ENCODE results near the gene DNMT3B. TPM values are rescaled to one million over a fixed set of nuclear protein-coding genes. Genes with fewer than 3 reads are reported as not detected.
A peak's percentile ranks its signal among the peaks of the same experiment; 100 is the strongest.
"Not testable (repeated sequence)": the region's sequence is repeated elsewhere in the genome, so short reads cannot be mapped to it uniquely, and the experiment has no call there.

The DNMT3B gene
- under 1 TPM; 0.16 to 0.85 (median 0.32) TPM for polyA plus RNA-seq

DNA sequence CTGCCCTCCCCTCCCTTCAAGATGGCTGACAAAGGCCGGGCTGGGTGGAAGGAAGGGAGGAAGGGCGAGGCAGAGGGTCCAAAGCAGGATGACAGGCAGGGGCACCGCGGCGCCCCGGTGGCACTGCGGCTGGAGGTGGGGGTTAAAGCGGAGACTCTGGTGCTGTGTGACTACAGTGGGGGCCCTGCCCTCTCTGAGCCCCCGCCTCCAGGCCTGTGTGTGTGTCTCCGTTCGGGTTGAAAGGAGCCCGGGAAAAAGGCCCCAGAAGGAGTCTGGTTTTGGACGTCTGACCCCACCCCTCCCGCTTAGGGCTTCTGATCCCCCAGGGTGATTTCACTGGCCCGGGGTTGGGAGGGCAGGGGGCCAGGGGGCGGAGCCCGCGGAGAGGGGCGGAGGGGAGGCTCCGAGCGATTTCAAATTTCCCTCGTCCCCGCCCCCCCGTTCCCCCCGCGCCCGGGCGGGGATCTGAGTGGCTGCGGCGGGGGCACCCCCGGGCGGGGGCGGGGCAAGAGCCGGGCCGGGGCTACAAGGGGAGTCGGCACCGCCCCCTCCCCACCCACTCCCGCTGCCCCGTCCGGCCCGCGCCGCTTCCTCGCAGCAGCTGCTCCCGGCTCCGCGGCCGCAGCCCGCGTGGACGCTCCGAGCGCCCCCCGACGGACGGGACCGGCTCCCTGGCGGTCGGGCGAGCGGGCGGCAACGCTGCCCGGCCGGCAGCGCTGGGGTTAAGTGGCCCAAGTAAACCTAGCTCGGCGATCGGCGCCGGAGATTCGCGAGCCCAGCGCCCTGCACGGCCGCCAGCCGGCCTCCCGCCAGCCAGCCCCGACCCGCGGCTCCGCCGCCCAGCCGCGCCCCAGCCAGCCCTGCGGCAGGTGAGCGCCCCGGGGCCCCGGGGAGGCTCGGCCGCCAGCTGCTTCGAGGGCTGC, at the start of gene DNMT3B:
Gene DNMT3B, plus strand, starts transcription at position 555 of the 923 bp plus-strand sequence. CDS start 17,939 bp downstream, outside the sequence.
- peak within 1 kb of the TSS; percentile 85 to 90 (median 88) for H3K4me3 Mint-ChIP-seq
- peaks cover 1 to 5% (median 5%) of the 10 kb centered on the region in 3 donors for H3K27me3 Mint-ChIP-seq (ENCODE audit: low read depth in 3 of 3)
- DNase-seq, result peak; percentile 70 to 72 (median 70)
- H3K27ac Mint-ChIP-seq, result peak within 1 kb of the TSS in 5 of 6 donors; percentile 31 to 91 (median 62)
- peaks cover 0 to under 1% (median 0%) of the 10 kb centered on the region in 6 donors for H3K9me3 Mint-ChIP-seq
- no peaks in the 10 kb centered on the region for H3K36me3 Mint-ChIP-seq
- peaks cover 18 to 25% of the 10 kb centered on the region in 2 donors for H3K4me1 Mint-ChIP-seq

DNA sequence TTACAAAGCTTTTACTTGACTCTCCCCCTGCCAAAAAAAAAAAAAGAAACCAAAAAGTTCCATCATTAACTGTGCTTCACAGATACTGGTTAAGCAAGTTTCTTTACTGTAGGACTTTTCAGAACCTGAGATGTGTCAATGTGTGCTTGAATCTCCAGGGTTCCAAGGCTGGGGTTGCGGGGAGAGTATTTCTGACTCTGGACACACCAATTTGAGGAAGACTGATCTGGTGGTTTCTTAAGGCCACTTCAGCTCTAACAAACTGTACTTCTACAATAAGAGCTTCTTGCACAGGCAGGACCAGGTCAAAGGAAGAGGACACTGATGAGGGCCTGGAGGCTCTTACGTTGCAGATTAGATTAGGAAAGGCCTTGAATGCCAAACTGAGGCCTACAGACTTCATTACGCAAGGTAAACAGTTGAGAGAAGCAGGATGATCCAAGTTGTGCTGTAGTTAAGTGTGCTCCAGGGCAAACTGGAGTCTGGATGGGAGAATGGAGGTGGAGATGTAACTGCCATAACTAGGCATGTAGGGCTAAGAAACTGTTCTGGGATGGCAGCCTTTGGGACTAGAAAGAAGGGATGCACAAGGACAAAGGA, 43.3 kb upstream of the DNMT3B start:
- H3K4me1 Mint-ChIP-seq, result peaks cover 0 to 6% of the 10 kb centered on the region in 2 donors
- peak overlapping the region in 5 of 6 donors; percentile 4 to 45 (median 33) for H3K27ac Mint-ChIP-seq
- peaks cover 4 to 19% (median 9%) of the 10 kb centered on the region in 3 donors for H3K36me3 Mint-ChIP-seq
- H3K4me3 Mint-ChIP-seq, result no peak overlapping the region
- no peak for DNase-seq
- no peaks in the 10 kb centered on the region for H3K27me3 Mint-ChIP-seq (ENCODE audit: low read depth in 3 of 3)
- no peaks in the 10 kb centered on the region for H3K9me3 Mint-ChIP-seq

DNA sequence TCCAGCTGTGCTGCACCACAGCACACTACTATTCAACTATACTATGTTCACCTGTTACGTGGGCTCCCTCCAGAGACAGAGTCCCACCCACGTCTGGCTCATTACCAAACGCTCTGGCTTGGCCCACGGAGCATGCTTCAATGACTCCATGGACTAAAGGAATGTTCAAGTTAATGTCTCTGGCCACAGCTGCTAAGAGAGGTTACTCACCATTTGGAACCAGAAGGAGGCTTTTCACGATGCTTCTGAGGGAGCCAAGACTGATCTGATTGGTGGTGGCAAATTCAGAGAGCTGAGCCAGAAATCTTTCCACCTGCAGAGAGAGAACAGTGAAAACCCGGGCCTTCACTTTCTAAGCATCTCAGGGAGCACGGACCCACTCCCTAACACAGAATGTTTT, 34.5 kb upstream of the DNMT3B start:
- peaks cover 0 to 1% (median 0%) of the 10 kb centered on the region in 3 donors for H3K27me3 Mint-ChIP-seq (ENCODE audit: low read depth in 3 of 3)
- no peak for DNase-seq
- no peaks in the 10 kb centered on the region for H3K9me3 Mint-ChIP-seq
- peaks cover 17 to 26% of the 10 kb centered on the region in 2 donors for H3K4me1 Mint-ChIP-seq
- H3K36me3 Mint-ChIP-seq, result peaks cover 10 to 17% (median 10%) of the 10 kb centered on the region in 3 donors
- H3K4me3 Mint-ChIP-seq, result no peak overlapping the region
- H3K27ac Mint-ChIP-seq, result peak overlapping the region in 3 of 6 donors; percentile 21 to 58 (median 52)

- H3K4me3 Mint-ChIP-seq; H3K9me3 Mint-ChIP-seq; H3K27me3 Mint-ChIP-seq (ENCODE audit: low read depth in 3 of 3); DNase-seq: not testable (repeated sequence)
- H3K36me3 Mint-ChIP-seq, result peaks cover 10 to 17% (median 10%) of the 10 kb centered on the region in 3 donors
- peak overlapping the region in 5 of 6 donors; percentile 19 to 59 (median 47) for H3K27ac Mint-ChIP-seq
- peaks cover 17 to 26% of the 10 kb centered on the region in 2 donors for H3K4me1 Mint-ChIP-seq
Measured at GRCh38 chr20:32728435-32728834, 33.8 kb upstream of the DNMT3B start.

DNA sequence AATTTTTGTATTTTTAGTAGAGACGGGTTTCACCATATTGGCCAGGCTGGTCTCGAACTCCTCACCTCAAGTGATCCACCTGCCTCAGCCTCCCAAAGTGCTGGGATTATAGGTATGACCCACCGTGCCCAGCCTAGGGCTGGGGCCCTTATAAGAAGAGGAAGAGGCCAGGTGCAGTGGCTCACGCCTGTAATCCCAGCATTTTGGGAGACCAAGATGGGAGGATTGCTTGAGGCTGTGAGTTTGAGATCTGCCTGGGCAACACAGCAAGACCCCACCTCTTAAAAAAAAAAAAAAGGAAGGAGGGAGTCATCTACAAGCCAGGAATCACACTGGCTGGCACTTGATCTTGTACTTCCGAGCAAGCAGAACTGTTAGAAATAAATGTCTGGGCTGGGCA, 32.9 kb upstream of the DNMT3B start:
- H3K4me3 Mint-ChIP-seq; DNase-seq; H3K27me3 Mint-ChIP-seq (ENCODE audit: low read depth in 3 of 3); H3K9me3 Mint-ChIP-seq: not testable (repeated sequence)
- peaks cover 10 to 17% (median 10%) of the 10 kb centered on the region in 3 donors for H3K36me3 Mint-ChIP-seq
- H3K27ac Mint-ChIP-seq, result peak overlapping the region in 1 of 6 donors; percentile 64
- peaks cover 17 to 26% of the 10 kb centered on the region in 2 donors for H3K4me1 Mint-ChIP-seq

DNA sequence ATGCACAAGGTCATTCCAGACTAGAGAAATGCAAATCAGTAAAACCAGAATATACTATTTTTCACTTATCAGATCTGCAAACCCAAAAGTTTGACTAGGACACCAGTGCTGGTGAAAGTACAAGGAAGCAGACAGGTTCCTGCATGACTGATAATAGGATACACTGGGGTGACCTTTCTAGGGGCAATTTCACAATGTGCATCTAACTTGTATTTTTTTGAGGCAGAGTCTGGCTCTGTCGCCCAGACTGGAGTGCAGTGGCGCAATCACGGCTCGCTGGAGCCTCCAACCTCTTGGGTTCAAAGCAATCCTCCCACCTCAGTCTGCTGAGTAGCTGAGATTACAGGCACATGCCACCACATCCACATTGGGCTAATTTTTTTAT, 30.3 kb upstream of the DNMT3B start:
- peaks cover 0 to 12% (median 0%) of the 10 kb centered on the region in 3 donors for H3K36me3 Mint-ChIP-seq
- H3K27me3 Mint-ChIP-seq (ENCODE audit: low read depth in 3 of 3), result peaks cover 0 to 1% (median 0%) of the 10 kb centered on the region in 3 donors
- no peak for DNase-seq
- H3K27ac Mint-ChIP-seq, result peak overlapping the region in 1 of 6 donors; percentile 50
- H3K9me3 Mint-ChIP-seq, result no peaks in the 10 kb centered on the region
- H3K4me1 Mint-ChIP-seq, result peaks cover 27 to 37% of the 10 kb centered on the region in 2 donors
- no peak overlapping the region for H3K4me3 Mint-ChIP-seq

- H3K27ac Mint-ChIP-seq, result peak overlapping the region; percentile 87 to 94 (median 91)
- H3K4me1 Mint-ChIP-seq, result peaks cover 49 to 52% of the 10 kb centered on the region in 2 donors
- DNase-seq, result peak; percentile 53 to 67 (median 56)
- peaks cover 0 to 6% (median 3%) of the 10 kb centered on the region in 3 donors for H3K27me3 Mint-ChIP-seq (ENCODE audit: low read depth in 3 of 3)
- no peaks in the 10 kb centered on the region for H3K36me3 Mint-ChIP-seq
- no peaks in the 10 kb centered on the region for H3K9me3 Mint-ChIP-seq
- H3K4me3 Mint-ChIP-seq, result peak overlapping the region; percentile 58 to 75 (median 65)
Measured at GRCh38 chr20:32737371-32738223, 24.6 kb upstream of the DNMT3B start.

GRCh38 chr20:32741151-32741550, 21.0 kb upstream of the DNMT3B start:
- Mint-ChIP-seq H3K4me1 (peaks cover 57 to 58% of the 10 kb centered on the region in 2 donors), H3K9me3 (no peaks in the 10 kb centered on the region), H3K36me3 (no peaks in the 10 kb centered on the region), H3K27me3 (ENCODE audit: low read depth in 3 of 3) (peaks cover 3 to 11% (median 9%) of the 10 kb centered on the region in 3 donors), H3K27ac (peak overlapping the region in 4 of 6 donors; percentile 39 to 90 (median 76)), H3K4me3 (peak overlapping the region in 1 of 5 donors; percentile 21)
- no peak for DNase-seq

- H3K27ac Mint-ChIP-seq, result peak overlapping the region; percentile 90 to 98 (median 94)
- H3K4me1 Mint-ChIP-seq, result peaks cover 48 to 50% of the 10 kb centered on the region in 2 donors
- no peaks in the 10 kb centered on the region for H3K9me3 Mint-ChIP-seq
- no peaks in the 10 kb centered on the region for H3K36me3 Mint-ChIP-seq
- peaks cover 3 to 11% (median 10%) of the 10 kb centered on the region in 3 donors for H3K27me3 Mint-ChIP-seq (ENCODE audit: low read depth in 3 of 3)
- H3K4me3 Mint-ChIP-seq, result peak overlapping the region; percentile 90 to 99 (median 96)
- DNase-seq, result peak in 1 of 3 donors; percentile 15
Measured at GRCh38 chr20:32742322-32743236, 19.6 kb upstream of the DNMT3B start.

DNA sequence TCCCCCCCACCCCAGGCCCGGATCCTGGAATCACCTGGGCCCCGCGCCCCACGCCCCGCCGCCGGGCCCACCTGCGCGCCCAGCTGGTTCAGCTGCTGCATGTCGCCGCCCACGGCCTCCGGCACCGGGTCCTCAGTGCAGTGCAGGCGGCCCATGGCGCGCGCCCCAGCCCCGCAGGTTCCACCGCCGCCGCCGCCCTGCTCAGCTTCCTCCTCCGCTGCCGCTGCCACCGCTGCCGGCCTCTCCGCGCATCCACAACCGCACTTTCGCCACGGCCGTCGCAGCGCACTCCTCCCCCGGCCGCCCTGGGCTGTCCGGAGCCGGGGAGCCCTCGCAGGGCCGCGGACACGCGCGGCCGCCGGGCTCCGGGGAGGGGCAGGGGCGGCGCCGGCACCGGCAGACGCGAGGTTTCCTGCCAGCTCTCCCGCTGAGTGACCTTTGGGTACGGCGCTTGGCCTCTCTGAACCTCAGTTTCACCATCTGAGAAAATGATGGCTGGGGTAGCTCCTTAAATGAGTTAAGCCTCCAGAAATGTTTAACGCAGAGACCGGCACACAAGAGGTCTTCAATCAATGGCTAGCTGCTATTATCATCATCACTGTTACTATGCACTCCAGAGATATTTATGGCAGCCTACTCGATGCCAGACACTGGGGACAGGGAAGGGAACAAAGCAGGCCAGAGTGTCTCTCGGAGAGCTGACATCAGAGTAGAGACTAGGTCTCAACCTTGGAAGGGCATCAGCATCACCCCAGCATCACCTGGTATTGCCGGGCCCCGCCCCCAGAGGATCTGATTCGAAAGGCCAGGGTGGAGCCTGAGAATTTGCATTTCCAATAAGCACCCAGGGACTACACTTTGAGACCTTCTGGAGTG, 18.7 kb upstream of the DNMT3B start, which contains the start of gene COMMD7:
Gene COMMD7, minus strand, starts transcription at position 231 of the 876 bp plus-strand sequence. Its CDS starts 76 bp downstream, at position 155.
- peaks cover 41 to 42% of the 10 kb centered on the region in 2 donors for H3K4me1 Mint-ChIP-seq
- H3K27me3 Mint-ChIP-seq (ENCODE audit: low read depth in 3 of 3), result peaks cover 3 to 11% (median 8%) of the 10 kb centered on the region in 3 donors
- H3K4me3 Mint-ChIP-seq, result peak within 1 kb of the TSS; percentile 92 to 99 (median 96)
- H3K9me3 Mint-ChIP-seq, result no peaks in the 10 kb centered on the region
- DNase-seq, result peak; percentile 62 to 68 (median 68)
- H3K27ac Mint-ChIP-seq, result peak within 1 kb of the TSS; percentile 90 to 98 (median 94)
- H3K36me3 Mint-ChIP-seq, result no peaks in the 10 kb centered on the region

DNA sequence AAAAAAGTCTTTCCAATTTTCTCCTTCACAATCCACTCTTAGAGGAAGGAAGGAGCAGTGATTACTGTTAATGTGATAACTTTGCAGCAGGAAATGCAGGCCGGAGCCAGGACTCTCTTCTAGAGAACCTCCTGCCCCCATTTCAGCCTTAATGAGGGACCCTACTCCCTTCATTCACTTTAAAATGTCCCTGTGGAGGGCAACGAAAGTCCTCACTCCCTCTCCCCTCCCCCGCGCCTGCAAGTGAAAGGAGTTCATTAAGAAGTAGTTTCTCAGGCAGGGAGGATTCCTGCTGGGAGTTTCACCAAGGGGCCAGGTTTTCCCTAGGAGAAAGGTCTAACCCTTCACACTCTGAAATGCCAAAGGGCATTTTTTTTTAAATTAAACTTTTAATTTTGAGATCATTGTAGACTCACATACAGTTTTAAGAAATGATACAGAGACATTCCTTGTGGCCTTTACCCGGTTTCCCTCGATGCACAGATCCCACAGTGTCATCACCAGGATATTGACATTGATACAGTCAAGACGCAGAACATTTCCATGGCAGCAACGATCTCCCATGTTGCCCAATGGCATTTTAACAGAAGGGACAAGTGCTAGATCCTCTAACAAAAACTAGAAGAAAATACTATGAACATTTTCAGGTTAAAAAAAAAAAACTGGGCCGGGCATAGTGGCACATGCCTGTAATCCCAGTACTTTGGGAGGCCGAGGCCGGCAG, 12.1 kb upstream of the DNMT3B start:
- Mint-ChIP-seq H3K27ac (no peak overlapping the region), H3K27me3 (ENCODE audit: low read depth in 3 of 3) (peaks cover 0 to 4% (median 1%) of the 10 kb centered on the region in 3 donors), H3K4me1 (no peaks in the 10 kb centered on the region), H3K36me3 (no peaks in the 10 kb centered on the region), H3K4me3 (no peak overlapping the region), H3K9me3 (no peaks in the 10 kb centered on the region)
- DNase-seq, result no peak

All from immature natural killer cell (primary cell).